Right lobe of liver (tissue), 6 donors: ENCODE results near the gene EMCN. TPM values are rescaled to one million over a fixed set of nuclear protein-coding genes. Genes with fewer than 3 reads are reported as not detected.

Experiments used
- ATAC-seq, 4 donors: fragments of 200-7000 bp; cut with Tn5 transposase; one replicate each; pipeline ENCODE4 v1.9.1; 2020; ENCODE audit warnings: mild to moderate bottlenecking in 4 of 4, moderate library complexity in 4 of 4
- DNase-seq, 3 donors: peaks; one replicate each; pipeline ENCODE4 v3.0.0-alpha.2; 2020
- H3K27ac ChIP-seq, 3 donors: fragments of 200-600 bp; one replicate each; pipeline ENCODE4 v1.8.0; 2022
- H3K27me3 ChIP-seq, 2 donors: fragments of 200-600 bp; one replicate each; pipeline ENCODE4 v1.8.0; 2022
- H3K36me3 ChIP-seq, 4 donors: fragments of 200-600 bp; sonication (generic) in 1 of 4; one replicate each; pipeline versions ENCODE4 v1.5.1 to v1.8.0; 2017 to 2022; ENCODE audit warnings: control low read depth in 1 of 4
- H3K4me1 ChIP-seq, 4 donors: fragments of 200-600 bp; sonication (generic) in 1 of 4; one replicate each; pipeline versions ENCODE4 v1.5.1 to v1.8.0; 2017 to 2022; ENCODE audit warnings: control low read depth in 1 of 4
- H3K4me3 ChIP-seq, 3 donors: fragments of 200-600 bp; one replicate each; pipeline ENCODE4 v1.8.0; 2022
- H3K9me3 ChIP-seq, 4 donors: fragments of 200-600 bp; sonication (generic) in 1 of 4; one replicate each; pipeline versions ENCODE4 v1.5.1 to v1.8.0; 2017 to 2022; ENCODE audit warnings: control low read depth in 1 of 4
- POLR2A ChIP-seq: fragments of 450-650 bp; IDR thresholded peaks from one replicate; pipeline ENCODE4 v1.6.1; 2017; ENCODE audit warnings: antibody characterized with exemption, mild to moderate bottlenecking
- WGBS: methylation state at CpG from one replicate; pipeline ENCODE4 v1.1.6; 2018; ENCODE audit warnings: low coverage, low lambda C conversion rate; ENCODE audit not compliant: insufficient coverage; ENCODE audit errors: missing lambda C conversion rate; 5-methylcytosine and 5-hydroxymethylcytosine counted together
- intact Hi-C, 2 donors: fragments of 100-400 bp; cut with DNase I; formaldehyde crosslinking; loops; one replicate each; pipeline versions ENCODE4 v1.11.2 to v1.14.1; 2022
- total RNA-seq, 6 experiments: library from RNA; depleted of rRNA in 2 of 6; stranded (reverse); fragments of >200 nt in 2 of 6; fragmentation: NEBNext Ultra II Directional in 3 of 6; extraction: Animal tissue kit (Norgen Biotek cat#: 25700) in 3 of 6; gene quantifications; one replicate each; pipeline versions ENCODE4 v1.1.0 to v1.2.4, GENCODE V29; 2016 to 2023
- TF ChIP-seq, protein P1 (sequence below), 4 donors: fragments of 200-600 bp in 3 of 4; fragments of 450-650 bp in 1 of 4; IDR thresholded peaks; one replicate each; pipeline versions ENCODE4 v1.5.1 to v1.8.0; 2016 to 2022; ENCODE audit warnings: antibody characterized with exemption in 4 of 4, mild to moderate bottlenecking in 2 of 4
- donor health status: DM: no; HTN: yes; CAD: no.
- donor health status: DM: no; HTN: no; CAD: no.
- donor health status: DM: no; HTN: no; CAD: no.
- donor health status: DM: no; HTN: yes; CAD: no.
- donor health status: DM: no; HTN: yes; CAD: no.

EMCN gene
- total RNA-seq, 6 experiments from 2014 or later, result 1.9 to 6.8 (median 3.5) TPM

DNA sequence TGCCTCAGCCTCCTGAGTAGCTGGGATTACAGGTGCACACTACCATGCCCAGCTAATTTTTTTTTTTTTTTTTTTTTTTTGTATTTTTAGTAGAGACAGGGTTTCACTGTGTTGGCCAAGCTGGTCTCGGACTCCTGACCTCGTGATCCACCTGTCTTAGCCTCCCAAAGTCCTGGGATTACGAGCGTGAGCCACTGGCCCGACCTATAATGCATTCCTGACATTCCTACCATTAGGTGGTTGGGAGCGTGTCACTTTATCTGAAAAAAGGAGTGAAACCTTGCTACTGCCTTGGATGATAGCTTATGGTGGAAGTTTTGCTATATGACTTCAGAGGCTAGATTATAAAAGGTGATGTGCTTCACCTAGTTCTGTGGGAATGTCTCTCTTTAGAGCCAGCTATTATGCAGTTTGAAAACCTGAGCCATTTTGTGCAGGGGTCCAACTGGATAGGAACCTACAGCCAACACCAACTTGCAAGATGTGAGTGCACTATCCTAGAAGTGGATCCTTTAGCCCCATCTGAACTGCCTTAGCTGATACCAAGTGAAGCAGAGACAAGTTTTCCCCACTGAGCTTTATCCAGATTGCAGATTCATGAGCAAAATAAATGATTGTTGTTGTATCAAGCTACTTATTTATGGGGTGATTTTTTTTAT lies 29.8 kb upstream of the EMCN start:
- no peaks in the 10 kb centered on the region for H3K36me3 ChIP-seq
- DNase-seq (no peak), ATAC-seq (no peak)
- no peaks in the 10 kb centered on the region for H3K9me3 ChIP-seq
- H3K27ac ChIP-seq, result no peak overlapping the region
- no peaks in the 10 kb centered on the region for H3K27me3 ChIP-seq
- intact Hi-C loops, result no loop called here
- no peak overlapping the region for H3K4me3 ChIP-seq
- 52% methylated on average over 6 of the region's 6 CpGs for WGBS
- TF ChIP-seq, protein P1, sequence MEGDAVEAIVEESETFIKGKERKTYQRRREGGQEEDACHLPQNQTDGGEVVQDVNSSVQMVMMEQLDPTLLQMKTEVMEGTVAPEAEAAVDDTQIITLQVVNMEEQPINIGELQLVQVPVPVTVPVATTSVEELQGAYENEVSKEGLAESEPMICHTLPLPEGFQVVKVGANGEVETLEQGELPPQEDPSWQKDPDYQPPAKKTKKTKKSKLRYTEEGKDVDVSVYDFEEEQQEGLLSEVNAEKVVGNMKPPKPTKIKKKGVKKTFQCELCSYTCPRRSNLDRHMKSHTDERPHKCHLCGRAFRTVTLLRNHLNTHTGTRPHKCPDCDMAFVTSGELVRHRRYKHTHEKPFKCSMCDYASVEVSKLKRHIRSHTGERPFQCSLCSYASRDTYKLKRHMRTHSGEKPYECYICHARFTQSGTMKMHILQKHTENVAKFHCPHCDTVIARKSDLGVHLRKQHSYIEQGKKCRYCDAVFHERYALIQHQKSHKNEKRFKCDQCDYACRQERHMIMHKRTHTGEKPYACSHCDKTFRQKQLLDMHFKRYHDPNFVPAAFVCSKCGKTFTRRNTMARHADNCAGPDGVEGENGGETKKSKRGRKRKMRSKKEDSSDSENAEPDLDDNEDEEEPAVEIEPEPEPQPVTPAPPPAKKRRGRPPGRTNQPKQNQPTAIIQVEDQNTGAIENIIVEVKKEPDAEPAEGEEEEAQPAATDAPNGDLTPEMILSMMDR (IDR thresholded peaks at IDR 0.05), result no peak
- TF ChIP-seq POLR2A, result no peak
- H3K4me1 ChIP-seq, result no peaks in the 10 kb centered on the region

DNA sequence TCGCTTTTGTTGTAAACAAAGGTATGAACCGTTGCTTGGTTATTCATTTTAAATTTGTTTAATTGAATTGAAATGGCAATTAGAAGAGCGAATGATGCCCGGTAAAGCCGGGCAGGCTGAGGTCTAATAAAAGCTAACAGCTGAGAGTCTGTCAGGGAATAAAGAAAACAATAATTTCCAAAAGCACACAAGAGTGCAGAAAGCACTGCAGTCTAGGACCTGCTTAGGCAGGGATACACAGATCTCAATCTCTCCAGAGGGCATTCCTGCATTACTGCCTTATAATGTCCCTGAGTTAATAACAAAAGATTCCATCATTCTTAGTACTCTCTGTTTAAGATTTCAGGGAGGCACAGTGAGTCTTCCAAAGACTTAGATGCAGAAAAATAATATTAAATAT lies 27.6 kb upstream of the EMCN start:
- DNase-seq (no peak), ATAC-seq (no peak)
- TF ChIP-seq, protein P1 (IDR thresholded peaks at IDR 0.05), result no peak
- no peak for TF ChIP-seq POLR2A
- Histone ChIP-seq H3K36me3 (no peaks in the 10 kb centered on the region), H3K4me1 (no peaks in the 10 kb centered on the region), H3K27me3 (no peaks in the 10 kb centered on the region), H3K4me3 (no peak overlapping the region), H3K9me3 (no peaks in the 10 kb centered on the region), H3K27ac (no peak overlapping the region)
- intact Hi-C loops, result no loop called here
- WGBS, result 60% methylated on average over 5 of the region's 5 CpGs

DNA sequence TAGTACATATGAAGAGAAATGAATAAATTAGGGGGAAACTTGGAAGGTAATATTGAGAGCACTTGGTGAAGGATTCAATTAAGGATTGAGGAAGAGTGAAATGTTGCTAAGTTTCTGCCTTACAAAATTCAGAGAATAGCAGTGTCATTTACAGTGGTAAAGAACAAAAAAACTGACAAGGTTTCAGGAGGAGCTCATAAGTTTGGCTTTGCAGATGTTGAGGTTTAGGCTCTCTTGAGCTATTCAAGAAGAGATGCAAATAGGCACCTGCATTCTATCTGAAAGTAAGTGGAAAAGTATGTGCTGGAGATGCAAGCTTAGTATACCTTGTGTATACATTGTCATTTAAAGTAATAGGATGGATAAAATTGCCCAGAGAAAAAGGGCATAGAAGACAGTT lies 22.3 kb upstream of the EMCN start:
- TF ChIP-seq, protein P1 (IDR thresholded peaks at IDR 0.05), result no peak
- TF ChIP-seq POLR2A, result no peak
- DNase-seq (no peak), ATAC-seq (no peak)
- no peaks in the 10 kb centered on the region for H3K9me3 ChIP-seq
- H3K27me3 ChIP-seq, result no peaks in the 10 kb centered on the region
- intact Hi-C loops, result no loop called here
- H3K27ac ChIP-seq, result no peak overlapping the region
- no peak overlapping the region for H3K4me3 ChIP-seq
- no peaks in the 10 kb centered on the region for H3K4me1 ChIP-seq
- no peaks in the 10 kb centered on the region for H3K36me3 ChIP-seq

GRCh38 chr4:100539706-100540105 lies 21.9 kb upstream of the EMCN start:
- peak in 1 of 4 donors; percentile 27 for ATAC-seq

More at GRCh38 chr4:100539706-100540105, 21.9 kb upstream of the EMCN start:
- Histone ChIP-seq H3K9me3 (no peaks in the 10 kb centered on the region), H3K27me3 (no peaks in the 10 kb centered on the region), H3K36me3 (no peaks in the 10 kb centered on the region), H3K4me3 (no peak overlapping the region), H3K4me1 (no peaks in the 10 kb centered on the region), H3K27ac (no peak overlapping the region)
- intact Hi-C loops, result no loop called here
- WGBS, result 13% methylated on average over 4 of the region's 4 CpGs
- TF ChIP-seq, protein P1 (IDR thresholded peaks at IDR 0.05), result no peak
- no peak for TF ChIP-seq POLR2A
- DNase-seq, result no peak
